Measurements from ENCODE around the gene PIEZO2. TPM values are rescaled to one million over a fixed set of nuclear protein-coding genes. Genes with fewer than 3 reads are reported as not detected.
"Not testable (repeated sequence)": the region's sequence is repeated elsewhere in the genome, so short reads cannot be mapped to it uniquely, and the experiment has no call there.

Gene PIEZO2
- total RNA-seq, 1 donor from 2014 or later, result 0.46 TPM

DNA sequence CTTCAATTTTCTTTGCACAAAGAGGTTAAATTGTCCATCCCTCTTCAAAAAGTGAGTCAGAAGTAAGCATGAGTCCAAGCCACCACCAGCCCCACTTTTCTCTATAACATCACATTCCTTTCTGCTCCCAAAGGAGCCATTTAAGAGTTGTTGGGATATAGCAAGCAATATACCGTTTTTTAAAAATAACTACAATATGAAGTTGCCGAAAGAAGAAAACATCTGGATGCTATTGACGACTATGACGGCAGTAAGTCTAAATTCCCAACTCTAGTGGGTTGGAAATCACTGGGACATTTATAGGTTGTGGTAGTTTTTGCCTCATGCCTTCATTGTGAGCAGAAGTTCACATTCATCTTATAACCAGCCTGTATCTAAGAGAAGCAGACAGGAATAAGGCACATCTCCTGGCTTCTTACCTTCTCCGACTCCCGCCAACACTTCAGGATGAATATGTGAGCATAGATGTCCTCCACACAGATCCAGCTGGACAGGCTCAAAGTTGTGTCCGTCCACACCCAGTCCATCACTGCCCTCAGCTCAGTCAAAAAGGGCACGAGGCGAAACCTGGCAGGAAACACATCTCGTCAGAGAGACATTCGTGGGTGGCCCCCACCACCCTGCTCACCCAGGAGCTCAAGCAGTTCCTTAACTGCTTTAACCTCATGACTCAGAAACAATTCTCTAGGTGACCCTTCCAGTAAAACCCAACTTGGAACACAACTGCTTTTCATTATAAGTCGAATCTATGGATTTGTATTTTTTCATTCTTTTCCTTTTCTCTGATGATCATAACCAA lies 459.9 kb downstream of the PIEZO2 start:
- intact Hi-C loops (cut with DNase I), result no loop called here
- DNase-seq (ENCODE audit: low spot score), result no peak

- DNase-seq (ENCODE audit: low spot score), result no peak
- intact Hi-C loops (cut with DNase I), result no loop called here
These were observed 460.6 kb downstream of the PIEZO2 start for GRCh38 chr18:10688766-10689165.

GRCh38 chr18:10687161-10687925 lies 462.0 kb downstream of the PIEZO2 start:
- intact Hi-C loops (cut with DNase I), result no loop called here
- DNase-seq (ENCODE audit: low spot score), result no peak

- intact Hi-C loops (cut with DNase I), result no loop called here
- DNase-seq (ENCODE audit: low spot score), result no peak
These were observed 463.1 kb downstream of the PIEZO2 start for GRCh38 chr18:10686308-10686707.

DNA sequence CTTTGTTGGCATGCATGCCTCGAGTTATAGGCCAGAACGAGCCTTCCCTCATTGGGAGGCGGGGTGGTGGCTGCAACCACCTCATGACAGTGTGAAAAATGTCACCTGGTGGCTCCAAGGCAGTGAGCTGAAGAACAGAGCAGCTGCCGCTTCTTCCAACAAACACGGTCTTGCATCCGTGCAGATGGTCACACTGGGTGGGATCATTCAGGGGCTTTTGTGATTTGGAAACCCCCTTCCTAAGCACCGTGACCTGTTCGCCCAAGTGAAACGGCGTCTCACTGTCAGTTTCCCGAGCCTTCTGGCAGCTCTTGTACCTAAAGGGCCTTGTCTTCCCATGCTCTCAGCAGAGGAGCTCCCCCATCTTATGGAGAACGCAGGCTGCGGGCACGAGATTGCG lies 463.9 kb downstream of the PIEZO2 start:
- intact Hi-C loops (cut with DNase I), result no loop called here
- DNase-seq (ENCODE audit: low spot score), result no peak

GRCh38 chr18:10682368-10682714 lies 467.0 kb downstream of the PIEZO2 start:
- intact Hi-C loops (cut with DNase I), result no loop called here
- no peak for DNase-seq (ENCODE audit: low spot score)

GRCh38 chr18:10681581-10682367 lies 467.6 kb downstream of the PIEZO2 start:
- DNase-seq (ENCODE audit: low spot score), result no peak
- intact Hi-C loops (cut with DNase I), result no loop called here

GRCh38 chr18:10680271-10680596 lies 469.1 kb downstream of the PIEZO2 start:
- intact Hi-C loops (cut with DNase I), result no loop called here
- no peak for DNase-seq (ENCODE audit: low spot score)

DNA sequence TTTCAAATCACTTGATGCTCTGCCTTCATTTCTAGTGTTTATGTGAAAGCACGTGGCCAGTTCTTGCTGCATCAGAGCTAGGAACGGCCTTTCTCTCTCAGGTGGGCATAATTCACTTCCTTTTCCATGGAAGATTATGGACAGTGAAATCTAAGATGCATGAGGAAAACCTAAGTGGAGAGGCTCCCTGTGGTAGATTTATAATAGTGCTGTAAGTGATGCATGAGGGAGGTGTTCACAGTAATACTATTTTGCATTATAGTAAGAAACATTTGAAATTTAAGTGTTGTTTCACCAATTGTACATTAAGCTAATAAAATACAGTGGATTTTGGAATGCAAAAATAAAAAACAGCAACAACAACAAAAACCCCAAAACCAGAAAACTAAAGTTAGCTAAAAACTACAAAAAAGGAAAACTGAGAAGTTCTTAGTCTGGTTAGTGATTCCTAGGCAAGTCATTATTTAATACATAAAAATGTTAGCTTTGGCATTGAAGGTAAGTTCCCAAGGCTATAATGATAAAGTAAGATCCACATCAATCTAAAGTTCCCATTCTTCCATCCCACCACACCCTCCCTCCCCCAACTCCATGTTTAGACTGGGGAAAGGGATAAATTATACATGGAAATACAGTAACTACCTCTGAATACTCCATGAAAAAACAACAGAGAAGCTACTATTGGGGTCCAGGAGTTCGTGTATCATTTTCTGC lies 469.7 kb downstream of the PIEZO2 start:
- intact Hi-C loops (cut with DNase I), result no loop called here
- no peak for DNase-seq (ENCODE audit: low spot score)

DNA sequence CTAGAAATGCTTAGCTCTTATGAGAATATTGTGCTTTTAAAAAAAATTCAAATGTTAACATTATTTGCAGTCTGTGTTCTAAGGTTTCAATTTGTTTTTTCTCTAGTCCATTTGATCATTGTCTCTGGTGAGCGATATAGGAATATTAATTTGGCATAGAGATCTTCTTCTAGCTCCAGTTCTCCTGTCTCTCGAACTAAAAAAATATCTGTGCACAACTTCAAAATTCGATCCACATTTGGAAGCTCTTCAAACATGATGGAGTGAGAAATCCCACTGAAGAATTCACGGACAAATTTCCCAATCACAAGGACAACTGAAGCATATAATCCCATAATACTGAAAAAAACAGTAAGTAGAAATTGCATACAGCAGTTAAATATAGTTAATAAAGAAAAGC lies 477.9 kb downstream of the PIEZO2 start:
- intact Hi-C loops (cut with DNase I), result no loop called here
- DNase-seq (ENCODE audit: low spot score), result no peak

- intact Hi-C loops (cut with DNase I), result no loop called here
- no peak for DNase-seq (ENCODE audit: low spot score)
These were observed 478.5 kb downstream of the PIEZO2 start for GRCh38 chr18:10670856-10671255.

- intact Hi-C loops (cut with DNase I), result no loop called here
- no peak for DNase-seq (ENCODE audit: low spot score)
These were observed 479.8 kb downstream of the PIEZO2 start for GRCh38 chr18:10669441-10670100.

DNA sequence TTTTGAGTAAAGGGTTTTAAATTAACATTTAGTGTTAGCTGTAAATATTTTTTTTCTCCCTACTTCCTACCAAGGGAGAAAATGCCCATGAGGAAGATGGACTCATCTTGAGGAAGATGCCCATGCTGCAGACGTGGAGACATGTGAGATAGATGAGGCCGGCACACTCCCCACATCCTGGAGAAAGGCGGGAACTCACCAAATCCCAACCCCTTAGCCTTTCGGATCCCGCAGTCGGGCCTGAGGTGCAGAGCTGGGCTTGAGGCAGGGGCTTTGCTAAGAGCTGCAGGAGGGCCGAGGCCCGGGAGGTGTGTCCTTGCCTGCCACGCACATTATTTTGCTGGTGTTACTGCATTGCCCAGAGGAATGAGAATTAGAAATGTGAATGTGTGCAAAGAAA lies 485.6 kb downstream of the PIEZO2 start:
- intact Hi-C loops (cut with DNase I), result no loop called here
- DNase-seq (ENCODE audit: low spot score), result no peak

- intact Hi-C loops (cut with DNase I), result no loop called here
- no peak for DNase-seq (ENCODE audit: low spot score)
These were observed 488.1 kb downstream of the PIEZO2 start for GRCh38 chr18:10661317-10661716.

- intact Hi-C loops (cut with DNase I), result no loop called here
- DNase-seq (ENCODE audit: low spot score), result no peak
These were observed 489.0 kb downstream of the PIEZO2 start for GRCh38 chr18:10660179-10660884.

- intact Hi-C loops (cut with DNase I), result no loop called here
- no peak for DNase-seq (ENCODE audit: low spot score)
These were observed 489.8 kb downstream of the PIEZO2 start for GRCh38 chr18:10659594-10659993.

DNA sequence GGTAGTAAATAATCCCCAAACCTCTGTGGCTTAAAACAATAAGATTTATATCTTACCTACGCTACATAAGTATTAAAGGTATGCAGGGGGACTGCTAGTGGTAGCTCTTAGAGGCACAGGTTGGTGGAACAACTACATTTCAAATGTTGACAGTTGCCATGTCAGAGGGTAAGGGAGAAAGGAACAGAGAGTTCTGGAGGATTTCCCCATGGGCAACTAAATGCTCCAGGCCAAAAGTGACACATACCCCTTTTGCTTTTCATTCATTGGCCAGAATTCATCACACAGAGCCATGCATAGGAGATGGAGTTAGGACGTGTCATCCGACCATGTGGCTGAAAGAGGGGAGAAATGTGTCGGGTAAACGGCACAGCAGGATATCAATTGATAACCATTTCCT lies 490.4 kb downstream of the PIEZO2 start:
- DNase-seq (ENCODE audit: low spot score), result no peak
- intact Hi-C loops (cut with DNase I), result no loop called here

- intact Hi-C loops (cut with DNase I); DNase-seq (ENCODE audit: low spot score): not testable (repeated sequence)
These were observed 505.4 kb downstream of the PIEZO2 start for GRCh38 chr18:10644003-10644402.

Measured in cardiac septum (tissue), 1 donor.